A673 (cell line): ENCODE results near the gene SVBP. TPM values are rescaled to one million over a fixed set of nuclear protein-coding genes. Genes with fewer than 3 reads are reported as not detected.

Experiments
- BruUV-seq: library from RNA; stranded (reverse); fragments of 400-500 nt; replicated peaks from 2 replicates; lab custom pipeline; 2021; lab: Mats Ljungman, UMichigan
- CTCF ChIA-PET: fragments of 300-600 bp; sonication (Branson Sonifier 250); formaldehyde crosslinking; loops from one replicate; lab custom pipeline; 2022; ENCODE audit warnings: antibody characterized with exemption; lab: Charles Lee
- POLR2A ChIA-PET: fragments of 300-600 bp; sonication (Branson Sonifier 250); formaldehyde crosslinking; loops from one replicate; lab custom pipeline; 2022; ENCODE audit warnings: antibody characterized with exemption; ENCODE audit not compliant: low non-redundant PET; lab: Charles Lee
- DNase-seq: peaks from one replicate; pipeline ENCODE4 v3.0.0-alpha.2; 2015; ENCODE audit warnings: low spot score
- H3K27ac ChIP-seq: fragments of 200-600 bp; sonication (generic); 2 replicates; pipeline ENCODE4 v1.5.1; 2016; ENCODE audit warnings: mixed run types, low read depth, mild to moderate bottlenecking, mixed read lengths, antibody characterized with exemption, low read length; ENCODE audit not compliant: poor library complexity, severe bottlenecking
- H3K27me3 ChIP-seq: fragments of 200-600 bp; sonication (generic); replicated peaks from 2 replicates; pipeline ENCODE4 v1.6.1; 2017; ENCODE audit warnings: mixed run types, low read depth, mild to moderate bottlenecking, mixed read lengths, antibody characterized with exemption, low read length; ENCODE audit not compliant: insufficient read depth, poor library complexity
- H3K36me3 ChIP-seq: fragments of 200-600 bp; sonication (generic); 2 replicates; pipeline ENCODE4 v1.6.1; 2016; ENCODE audit warnings: mixed run types, mild to moderate bottlenecking, mixed read lengths, antibody characterized with exemption, low read length; ENCODE audit not compliant: insufficient read depth, poor library complexity, severe bottlenecking
- H3K4me1 ChIP-seq: fragments of 200-600 bp; sonication (generic); 2 replicates; pipeline ENCODE4 v1.6.1; 2017; ENCODE audit warnings: mixed run types, mild to moderate bottlenecking, mixed read lengths, antibody characterized with exemption, low read length; ENCODE audit not compliant: insufficient read depth, poor library complexity, severe bottlenecking
- H3K4me3 ChIP-seq: fragments of 200-600 bp; sonication (generic); 2 replicates; pipeline ENCODE4 v1.5.1; 2016; ENCODE audit warnings: low read depth, mixed run types, mild to moderate bottlenecking, mixed read lengths, low read length; ENCODE audit not compliant: poor library complexity, severe bottlenecking
- H3K9me3 ChIP-seq: fragments of 200-600 bp; sonication (generic); 2 replicates; pipeline ENCODE4 v1.6.1; 2016; ENCODE audit warnings: mixed run types, low read depth, mild to moderate bottlenecking, mixed read lengths, antibody characterized with exemption, low read length; ENCODE audit not compliant: poor library complexity, severe bottlenecking
- CTCF ChIP-seq: fragments of 300-800, 200-600 bp; sonication (generic); conservative IDR thresholded peaks from 2 replicates; pipeline ENCODE4 v1.5.1; 2017; ENCODE audit warnings: low read depth, mild to moderate bottlenecking, antibody characterized with exemption, low read length, moderate library complexity, mixed read lengths
- EZH2 ChIP-seq: fragments of 200-600 bp; sonication (generic); IDR thresholded peaks from 2 replicates; pipeline ENCODE4 v1.6.1; 2017; ENCODE audit warnings: borderline replicate concordance, low read depth, mild to moderate bottlenecking, mixed read lengths, antibody characterized with exemption, low read length; ENCODE audit not compliant: poor library complexity, severe bottlenecking
- intact Hi-C: fragments of 100-400 bp; cut with micrococcal nuclease; formaldehyde crosslinking; loops from one replicate; pipeline ENCODE4 v1.10.0; 2022; ENCODE audit not compliant: unreplicated experiment
- total RNA-seq: library from RNA; stranded (reverse); gene quantifications from 2 replicates; pipeline ENCODE4 v1.2.3, GENCODE V29; 2021

The SVBP gene
- total RNA-seq, 1 experiment from 2014 or later = 50.8 TPM

- H3K36me3 ChIP-seq = peaks cover under 1% of the 10 kb centered on the region
- H3K27me3 ChIP-seq = no peaks in the 10 kb centered on the region
- peak overlapping the region; percentile 83 for H3K4me3 ChIP-seq
- no TSS peak for BruUV-seq
- ChIA-PET CTCF (interaction anchor here (2.2 kb wide), 1 partner anchor 306 kb away, joined by 11 read pairs; no protein-coding TSS in a partner anchor), POLR2A (no interaction called here)
- peak overlapping the region; percentile 89 for H3K27ac ChIP-seq
- no peaks in the 10 kb centered on the region for H3K9me3 ChIP-seq
- H3K4me1 ChIP-seq = peaks cover 17% of the 10 kb centered on the region
- intact Hi-C loops = no loop called here
- no peak for DNase-seq
- no peak for TF ChIP-seq CTCF
These were observed 49.6 kb downstream of the SVBP start for GRCh38 chr1:42767510-42768000.

- intact Hi-C loops = no loop called here
- H3K4me1 ChIP-seq = peaks cover 17% of the 10 kb centered on the region
- H3K27ac ChIP-seq = peak within 1 kb of the TSS; percentile 89
- peaks cover 7% of the 10 kb centered on the region for H3K36me3 ChIP-seq
- peak; percentile 100 for DNase-seq
- ChIA-PET POLR2A (interaction anchor here (1.2 kb wide), 1 partner anchor 10 kb away, joined by 3 read pairs; no protein-coding TSS in a partner anchor), CTCF (interaction anchor here (0.8 to 2.2 kb wide), 3 partner anchors 13 to 307 kb away, joined by 3 to 11 read pairs (median 3); partner anchors contain the start of gene PPIH)
- TF ChIP-seq CTCF = no peak
- TF ChIP-seq EZH2 = no peak
- BruUV-seq = no TSS peak
- H3K9me3 ChIP-seq = no peaks in the 10 kb centered on the region
- H3K4me3 ChIP-seq = peak within 1 kb of the TSS; percentile 83
- H3K27me3 ChIP-seq = no peaks in the 10 kb centered on the region
These were observed 50.3 kb downstream of the SVBP start, which contains the start of the genes C1orf50 and P3H1 for GRCh38 chr1:42766741-42767509. C1orf50 (plus strand) TSS chr1:42767249; CDS start chr1:42767312, 63 bp downstream. P3H1 (minus strand) TSS chr1:42767028; CDS start chr1:42766971, 57 bp downstream.

- BruUV-seq = no TSS peak
- peak; percentile 69 for TF ChIP-seq CTCF
- no peak for TF ChIP-seq EZH2
- ChIA-PET CTCF (interaction anchor here (0.6 to 2.2 kb wide), 14 partner anchors 14 to 327 kb away, joined by 3 to 13 read pairs (median 8); partner anchors contain the start of gene PPIH), POLR2A (interaction anchor here (0.6 to 1.2 kb wide), 3 partner anchors 9 to 159 kb away, joined by 3 to 12 read pairs (median 4); no protein-coding TSS in a partner anchor)
- Histone ChIP-seq H3K4me1 (peaks cover 17% of the 10 kb centered on the region), H3K27me3 (no peaks in the 10 kb centered on the region), H3K27ac (peak overlapping the region; percentile 89), H3K36me3 (peaks cover 11% of the 10 kb centered on the region), H3K4me3 (peak overlapping the region; percentile 83), H3K9me3 (no peaks in the 10 kb centered on the region)
- intact Hi-C loops = no loop called here
- DNase-seq = peak; percentile 87
These were observed 51.1 kb downstream of the SVBP start for GRCh38 chr1:42765832-42766740.
